GM12874 (cell line): ENCODE measurements around the gene TNNC2.

ENCODE experiments used
- TF ChIP-seq, protein P1 (sequence below): IDR thresholded peaks from 2 replicates; pipeline ENCODE4 v1.5.1; 2011; ENCODE audit warnings: low read depth, mild to moderate bottlenecking, control low read depth, low read length, moderate library complexity; ENCODE audit not compliant: insufficient read depth

TNNC2 gene

DNA sequence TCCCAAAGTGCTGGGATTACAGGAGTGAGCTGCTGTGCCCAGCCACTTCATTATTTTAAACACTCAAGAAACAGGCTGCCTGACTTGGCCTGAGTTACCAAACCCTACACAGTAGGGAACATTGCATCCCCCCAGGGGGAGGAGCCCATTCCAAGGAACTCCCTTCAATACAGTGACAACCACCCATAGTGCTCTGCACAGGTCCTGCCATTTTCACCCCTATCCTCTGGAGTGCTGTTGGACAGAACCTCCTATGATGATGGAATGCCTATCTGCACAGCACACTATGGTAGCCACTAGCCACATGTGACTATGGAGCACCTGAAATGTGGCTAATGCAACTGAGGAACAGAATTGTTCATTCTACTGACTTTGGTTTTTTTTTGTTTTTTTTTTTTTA, 18.3 kb upstream of the TNNC2 start:
- TF ChIP-seq, protein P1, sequence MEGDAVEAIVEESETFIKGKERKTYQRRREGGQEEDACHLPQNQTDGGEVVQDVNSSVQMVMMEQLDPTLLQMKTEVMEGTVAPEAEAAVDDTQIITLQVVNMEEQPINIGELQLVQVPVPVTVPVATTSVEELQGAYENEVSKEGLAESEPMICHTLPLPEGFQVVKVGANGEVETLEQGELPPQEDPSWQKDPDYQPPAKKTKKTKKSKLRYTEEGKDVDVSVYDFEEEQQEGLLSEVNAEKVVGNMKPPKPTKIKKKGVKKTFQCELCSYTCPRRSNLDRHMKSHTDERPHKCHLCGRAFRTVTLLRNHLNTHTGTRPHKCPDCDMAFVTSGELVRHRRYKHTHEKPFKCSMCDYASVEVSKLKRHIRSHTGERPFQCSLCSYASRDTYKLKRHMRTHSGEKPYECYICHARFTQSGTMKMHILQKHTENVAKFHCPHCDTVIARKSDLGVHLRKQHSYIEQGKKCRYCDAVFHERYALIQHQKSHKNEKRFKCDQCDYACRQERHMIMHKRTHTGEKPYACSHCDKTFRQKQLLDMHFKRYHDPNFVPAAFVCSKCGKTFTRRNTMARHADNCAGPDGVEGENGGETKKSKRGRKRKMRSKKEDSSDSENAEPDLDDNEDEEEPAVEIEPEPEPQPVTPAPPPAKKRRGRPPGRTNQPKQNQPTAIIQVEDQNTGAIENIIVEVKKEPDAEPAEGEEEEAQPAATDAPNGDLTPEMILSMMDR = no peak

DNA sequence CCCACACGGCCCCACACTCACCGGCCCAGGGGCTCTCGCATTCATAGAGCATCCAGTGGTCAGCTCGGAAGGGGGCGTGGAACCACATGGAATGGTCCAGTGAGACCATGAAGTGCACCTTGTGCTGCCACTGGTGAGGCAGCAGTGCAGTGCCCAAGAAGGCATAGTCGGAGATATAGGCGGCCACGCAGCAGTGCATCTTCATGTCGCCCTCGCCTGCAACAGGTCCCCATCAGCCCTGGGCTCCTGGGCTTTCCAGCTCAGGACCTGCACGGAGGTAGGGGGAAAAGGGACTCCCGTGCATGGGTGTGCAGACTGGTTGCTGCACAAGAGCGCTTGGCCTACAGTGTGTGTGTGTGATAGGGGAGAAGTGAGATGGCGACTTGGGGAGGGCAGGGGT, 16.4 kb upstream of the TNNC2 start:
- TF ChIP-seq, protein P1 = no peak

DNA sequence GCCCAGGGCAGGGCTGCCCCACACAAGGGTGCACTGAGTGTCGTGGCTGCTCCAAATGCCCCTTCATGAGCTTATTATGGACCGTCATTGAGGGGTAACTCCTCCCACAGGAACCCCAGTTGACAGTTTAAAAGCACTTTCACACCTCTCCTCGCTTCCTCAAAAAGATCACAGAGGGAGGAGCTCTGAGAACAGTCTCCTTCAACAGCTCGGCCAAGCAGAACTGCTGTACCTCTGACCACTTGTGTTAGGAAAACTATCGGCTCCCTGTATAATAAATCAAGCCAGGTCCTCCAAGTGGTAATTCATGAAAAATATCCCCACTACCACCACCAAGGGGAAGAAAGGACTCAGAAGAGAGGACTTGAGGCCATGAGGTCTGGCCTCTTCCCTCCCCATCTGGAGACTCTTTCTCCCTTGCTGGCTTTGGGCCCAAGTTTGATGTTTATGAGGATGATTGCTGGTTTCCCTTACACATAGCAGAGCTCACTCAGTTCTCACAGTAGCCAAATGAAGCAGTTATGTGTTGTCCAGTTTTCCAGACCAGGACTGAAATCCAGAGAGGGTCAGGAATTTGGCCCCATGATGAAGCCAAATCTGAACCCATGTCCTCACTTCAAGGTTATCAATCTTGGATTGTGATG, 15.2 kb upstream of the TNNC2 start:
- TF ChIP-seq, protein P1 = no peak

DNA sequence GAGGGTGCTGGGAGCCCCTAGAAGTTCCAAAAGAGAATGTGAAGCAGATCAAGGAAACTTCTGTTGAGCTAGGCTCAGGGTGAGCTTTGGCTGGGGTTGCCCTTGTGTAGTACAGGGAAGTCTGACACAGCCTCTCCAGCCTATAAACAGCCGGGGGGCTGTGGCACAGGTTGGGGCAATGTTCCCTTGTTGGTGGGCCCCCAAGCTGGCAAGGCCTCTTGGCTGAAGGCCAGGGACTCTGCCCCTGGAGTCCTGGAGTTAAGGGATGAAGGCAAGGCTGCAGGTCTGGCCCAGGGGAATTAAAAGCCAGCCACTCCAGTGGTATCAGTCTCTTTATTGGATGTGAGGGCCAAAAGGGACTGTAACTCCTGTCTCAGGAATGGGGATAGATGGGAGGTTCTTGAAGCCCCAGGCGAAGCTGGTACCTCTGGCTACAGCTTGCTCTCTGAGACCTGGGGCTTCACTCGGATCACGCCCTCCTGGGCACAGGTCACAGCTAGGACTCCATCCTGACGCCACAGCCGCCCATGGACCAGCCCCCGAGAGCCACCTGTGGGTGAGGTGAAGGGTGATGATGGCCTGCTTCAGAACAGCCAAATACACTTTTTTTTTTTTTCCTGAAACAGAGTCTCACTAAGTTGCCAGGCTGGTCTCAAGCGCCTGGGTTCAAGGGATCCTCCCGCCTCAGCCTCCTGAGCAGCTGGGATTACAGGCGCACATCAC, 14.5 kb upstream of the TNNC2 start:
- TF ChIP-seq, protein P1 = no peak

DNA sequence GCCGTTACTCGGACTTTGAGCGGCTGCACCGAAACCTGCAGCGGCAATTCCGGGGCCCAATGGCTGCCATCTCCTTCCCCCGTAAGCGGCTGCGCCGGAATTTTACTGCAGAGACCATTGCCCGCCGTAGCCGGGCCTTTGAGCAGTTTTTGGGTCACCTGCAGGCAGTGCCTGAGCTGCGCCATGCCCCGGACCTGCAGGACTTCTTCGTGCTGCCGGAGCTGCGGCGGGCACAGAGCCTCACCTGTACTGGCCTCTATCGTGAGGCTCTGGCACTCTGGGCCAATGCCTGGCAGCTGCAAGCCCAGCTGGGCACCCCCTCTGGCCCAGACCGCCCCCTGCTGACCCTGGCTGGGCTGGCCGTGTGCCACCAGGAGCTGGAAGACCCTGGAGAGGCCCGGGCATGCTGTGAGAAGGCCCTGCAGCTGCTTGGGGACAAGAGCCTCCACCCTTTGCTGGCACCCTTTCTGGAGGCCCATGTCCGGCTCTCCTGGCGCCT, 13.6 kb upstream of the TNNC2 start:
- TF ChIP-seq, protein P1 = no peak

DNA sequence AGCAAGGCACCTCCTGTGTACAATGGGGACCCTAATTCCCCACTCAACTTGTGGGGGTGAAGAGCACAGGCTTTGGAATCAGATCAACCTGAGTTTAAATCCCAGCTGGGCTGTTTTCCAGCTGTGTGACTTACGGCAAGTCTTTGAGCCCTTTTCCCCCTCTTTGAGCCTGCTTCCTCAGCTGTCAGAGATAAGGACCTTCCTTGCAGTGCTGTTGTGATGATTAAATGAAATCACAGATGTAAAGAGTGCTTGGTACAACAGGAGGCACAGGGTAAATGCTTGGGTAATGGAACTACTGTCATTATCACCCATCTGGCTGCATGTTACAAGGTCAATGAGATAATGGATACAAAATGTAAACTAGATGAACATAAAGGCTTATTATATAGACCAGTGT, 9.7 kb upstream of the TNNC2 start:
- TF ChIP-seq, protein P1 = no peak

DNA sequence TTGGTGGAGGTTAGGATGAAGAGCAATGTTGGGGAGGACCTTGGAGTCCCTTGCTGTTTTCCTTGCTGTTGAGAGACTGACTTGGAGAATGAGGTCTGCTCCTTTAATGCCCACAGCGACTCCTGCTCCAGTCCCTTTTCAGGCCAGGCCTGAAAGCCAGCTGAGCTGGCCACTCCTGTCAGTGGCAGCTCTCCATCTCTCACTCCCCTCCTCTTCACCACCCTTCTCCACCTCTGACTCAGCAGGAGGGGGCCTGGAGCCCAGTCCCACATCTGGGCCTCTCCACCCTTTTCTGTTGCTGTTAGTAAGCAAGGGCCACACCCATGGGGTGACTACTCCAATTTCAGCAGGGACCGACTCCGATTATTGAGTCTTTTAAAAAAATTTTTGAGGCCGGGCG, 8.7 kb upstream of the TNNC2 start:
- TF ChIP-seq, protein P1 = no peak
